Osteoblast (primary cell): ENCODE data around the gene FILIP1L. TPM values are rescaled to one million over a fixed set of nuclear protein-coding genes. Genes with fewer than 3 reads are reported as not detected.
A peak's percentile ranks its signal among the peaks of the same experiment; 100 is the strongest.
"Not testable (repeated sequence)": the region's sequence is repeated elsewhere in the genome, so short reads cannot be mapped to it uniquely, and the experiment has no call there.

Experiments used
- DNase-seq: peaks from one replicate; pipeline ENCODE4 v3.0.0; 2011; ENCODE audit warnings: low spot score, mixed read lengths; ENCODE audit not compliant: insufficient read length; ENCODE audit errors: missing footprints
- H2AFZ ChIP-seq: 2 replicates; pipeline ENCODE4 v1.6.0; 2011; ENCODE audit warnings: mild to moderate bottlenecking, low read length
- H3K27ac ChIP-seq: 2 replicates; pipeline ENCODE4 v1.5.1; 2011; ENCODE audit warnings: mild to moderate bottlenecking, low read depth, low read length, moderate library complexity
- H3K27me3 ChIP-seq: 2 replicates; pipeline ENCODE4 v1.6.0; 2012; ENCODE audit warnings: mild to moderate bottlenecking, control low read depth, inconsistent platforms, low read length, moderate library complexity; ENCODE audit not compliant: insufficient read depth
- H3K36me3 ChIP-seq: 2 replicates; pipeline ENCODE4 v1.5.1; 2011; ENCODE audit warnings: mild to moderate bottlenecking, low read length, control low read depth, moderate library complexity; ENCODE audit not compliant: insufficient read depth
- H3K4me1 ChIP-seq: 2 replicates; pipeline ENCODE4 v1.5.1; 2011; ENCODE audit warnings: mild to moderate bottlenecking, low read length, control low read depth, moderate library complexity; ENCODE audit not compliant: insufficient read depth
- H3K4me2 ChIP-seq: 2 replicates; pipeline ENCODE4 v1.6.0; 2011; ENCODE audit warnings: mild to moderate bottlenecking, low read length; ENCODE audit not compliant: insufficient read depth
- H3K4me3 ChIP-seq: fragments of 200-600 bp; sonication (generic); 3 replicates; pipeline ENCODE4 v1.5.1; 2012; ENCODE audit warnings: mild to moderate bottlenecking, low read length, inconsistent platforms; ENCODE audit not compliant: insufficient read depth
- H3K79me2 ChIP-seq: 2 replicates; pipeline ENCODE4 v1.6.0; 2012; ENCODE audit warnings: mild to moderate bottlenecking, low read length, control low read depth, inconsistent platforms; ENCODE audit not compliant: insufficient read depth
- H3K9me3 ChIP-seq: 2 replicates; pipeline ENCODE4 v1.5.1; 2011; ENCODE audit warnings: low read depth, low read length, control low read depth
- H4K20me1 ChIP-seq: 2 replicates; pipeline ENCODE4 v1.6.0; 2012; ENCODE audit warnings: mild to moderate bottlenecking, low read length, control low read depth; ENCODE audit not compliant: insufficient read depth
- total RNA-seq: library from RNA; depleted of rRNA; stranded (reverse); fragments of >200 nt; gene quantifications from 2 replicates; pipeline ENCODE4 v1.2.3, GENCODE V29; 2012
- TF ChIP-seq, protein P1 (sequence below): IDR thresholded peaks from 2 replicates; pipeline ENCODE4 v1.5.1; 2011; ENCODE audit warnings: mild to moderate bottlenecking, low read depth, low read length, moderate library complexity; ENCODE audit errors: extremely low read depth

FILIP1L gene
- total RNA-seq, 1 donor = 5.8 TPM

DNA sequence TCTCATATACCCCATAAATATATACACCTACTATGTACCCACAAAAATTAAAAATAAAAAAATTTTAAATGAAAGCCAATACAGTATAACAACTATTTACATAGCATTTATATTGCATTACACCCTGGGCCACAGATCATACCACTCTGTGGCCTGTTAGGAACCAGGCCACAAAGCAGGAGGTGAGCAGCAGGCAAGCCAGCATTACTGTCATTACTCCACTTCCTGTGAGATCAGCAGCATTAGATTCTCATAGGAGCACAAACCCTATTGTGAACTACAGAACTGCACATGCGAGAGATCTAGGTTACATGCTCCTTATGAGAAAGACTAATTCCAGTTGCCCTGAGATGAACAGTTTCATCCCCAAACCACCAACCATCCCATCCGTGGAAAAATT lies 17.4 kb downstream of the FILIP1L start:
- no peak for DNase-seq
- Histone ChIP-seq H3K4me2 (no peak overlapping the region), H3K9me3 (no peaks in the 10 kb centered on the region), H3K36me3 (no peaks in the 10 kb centered on the region), H3K27me3 (no peaks in the 10 kb centered on the region), H2AFZ (no peak overlapping the region), H3K4me3 (no peak overlapping the region), H3K27ac (no peak overlapping the region), H4K20me1 (no peaks in the 10 kb centered on the region), H3K4me1 (peaks cover 29% of the 10 kb centered on the region), H3K79me2 (no peaks in the 10 kb centered on the region)
- TF ChIP-seq, protein P1, sequence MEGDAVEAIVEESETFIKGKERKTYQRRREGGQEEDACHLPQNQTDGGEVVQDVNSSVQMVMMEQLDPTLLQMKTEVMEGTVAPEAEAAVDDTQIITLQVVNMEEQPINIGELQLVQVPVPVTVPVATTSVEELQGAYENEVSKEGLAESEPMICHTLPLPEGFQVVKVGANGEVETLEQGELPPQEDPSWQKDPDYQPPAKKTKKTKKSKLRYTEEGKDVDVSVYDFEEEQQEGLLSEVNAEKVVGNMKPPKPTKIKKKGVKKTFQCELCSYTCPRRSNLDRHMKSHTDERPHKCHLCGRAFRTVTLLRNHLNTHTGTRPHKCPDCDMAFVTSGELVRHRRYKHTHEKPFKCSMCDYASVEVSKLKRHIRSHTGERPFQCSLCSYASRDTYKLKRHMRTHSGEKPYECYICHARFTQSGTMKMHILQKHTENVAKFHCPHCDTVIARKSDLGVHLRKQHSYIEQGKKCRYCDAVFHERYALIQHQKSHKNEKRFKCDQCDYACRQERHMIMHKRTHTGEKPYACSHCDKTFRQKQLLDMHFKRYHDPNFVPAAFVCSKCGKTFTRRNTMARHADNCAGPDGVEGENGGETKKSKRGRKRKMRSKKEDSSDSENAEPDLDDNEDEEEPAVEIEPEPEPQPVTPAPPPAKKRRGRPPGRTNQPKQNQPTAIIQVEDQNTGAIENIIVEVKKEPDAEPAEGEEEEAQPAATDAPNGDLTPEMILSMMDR = no peak

GRCh38 chr3:100096286-100096685 lies 18.0 kb downstream of the FILIP1L start:
- H3K79me2 ChIP-seq, H3K4me2 ChIP-seq, DNase-seq, H4K20me1 ChIP-seq, H3K27ac ChIP-seq, H3K9me3 ChIP-seq, H3K36me3 ChIP-seq, H3K27me3 ChIP-seq, H2AFZ ChIP-seq, H3K4me3 ChIP-seq: not testable (repeated sequence)
- peaks cover 29% of the 10 kb centered on the region for H3K4me1 ChIP-seq

DNA sequence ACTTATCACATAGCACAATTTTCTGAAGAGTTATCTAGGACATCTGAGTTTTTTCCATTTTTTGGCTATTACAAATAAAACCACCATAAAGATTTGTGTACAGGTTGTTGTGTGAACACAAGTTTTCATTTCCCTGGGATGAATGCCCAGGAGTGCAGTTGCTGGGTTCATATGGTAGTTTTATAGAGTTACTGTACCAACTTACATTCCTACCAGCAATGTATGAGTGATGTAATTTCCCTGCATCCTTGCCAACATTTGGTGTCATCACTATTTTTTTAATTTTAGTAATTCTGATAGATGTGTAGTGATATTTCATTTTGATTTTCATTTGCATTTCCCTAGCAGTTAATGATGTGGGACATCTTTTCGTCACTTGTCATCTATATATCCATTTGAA lies 20.5 kb downstream of the FILIP1L start:
- TF ChIP-seq, protein P1 = no peak
- no peak overlapping the region for H2AFZ ChIP-seq
- no peak overlapping the region for H3K27ac ChIP-seq
- H3K79me2 ChIP-seq = no peaks in the 10 kb centered on the region
- no peaks in the 10 kb centered on the region for H3K27me3 ChIP-seq
- H3K9me3 ChIP-seq = no peaks in the 10 kb centered on the region
- no peak overlapping the region for H3K4me2 ChIP-seq
- H3K36me3 ChIP-seq = no peaks in the 10 kb centered on the region
- H3K4me3 ChIP-seq = no peak overlapping the region
- DNase-seq = peak; percentile 17
- H3K4me1 ChIP-seq = peaks cover 27% of the 10 kb centered on the region
- no peaks in the 10 kb centered on the region for H4K20me1 ChIP-seq

DNA sequence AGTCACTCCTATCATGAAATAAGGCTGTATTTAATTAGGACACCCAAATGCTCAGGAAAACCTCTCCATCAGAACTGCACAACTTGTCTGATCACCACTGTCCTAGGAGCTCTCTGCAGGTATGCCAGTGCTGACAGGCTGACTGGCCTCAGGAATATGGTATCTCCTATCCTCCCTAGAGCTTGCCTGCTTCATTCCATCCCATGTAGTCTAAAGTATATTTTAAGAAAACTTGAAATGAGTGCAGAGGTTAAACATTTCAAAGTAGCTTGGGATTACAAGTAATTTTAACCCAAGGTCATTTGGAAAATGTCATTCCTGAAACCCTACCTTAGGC lies 23.7 kb downstream of the FILIP1L start:
- no peak overlapping the region for H3K4me2 ChIP-seq
- no peak overlapping the region for H3K4me3 ChIP-seq
- H3K9me3 ChIP-seq = no peaks in the 10 kb centered on the region
- H2AFZ ChIP-seq = no peak overlapping the region
- no peaks in the 10 kb centered on the region for H3K27me3 ChIP-seq
- no peaks in the 10 kb centered on the region for H3K79me2 ChIP-seq
- H3K27ac ChIP-seq = no peak overlapping the region
- peaks cover 31% of the 10 kb centered on the region for H3K4me1 ChIP-seq
- H4K20me1 ChIP-seq = no peaks in the 10 kb centered on the region
- H3K36me3 ChIP-seq = no peaks in the 10 kb centered on the region
- no peak for DNase-seq
- TF ChIP-seq, protein P1 = no peak
